Epithelial cell of esophagus (primary cell): ENCODE measurements around the gene RIGI.

Source experiments
- DNase-seq: peaks from one replicate; pipeline ENCODE4 v3.0.0; 2010; ENCODE audit warnings: low read depth
- H3K4me3 ChIP-seq: 2 replicates; pipeline ENCODE4 v1.5.1; 2011; ENCODE audit warnings: mild to moderate bottlenecking, low read length, control low read depth
- CTCF ChIP-seq: IDR thresholded peaks from 2 replicates; pipeline ENCODE4 v1.5.1; 2011; ENCODE audit warnings: low read depth, mild to moderate bottlenecking, low read length, control low read depth, inconsistent platforms; ENCODE audit not compliant: insufficient read depth; ENCODE audit errors: missing control alignments

Gene RIGI

DNA sequence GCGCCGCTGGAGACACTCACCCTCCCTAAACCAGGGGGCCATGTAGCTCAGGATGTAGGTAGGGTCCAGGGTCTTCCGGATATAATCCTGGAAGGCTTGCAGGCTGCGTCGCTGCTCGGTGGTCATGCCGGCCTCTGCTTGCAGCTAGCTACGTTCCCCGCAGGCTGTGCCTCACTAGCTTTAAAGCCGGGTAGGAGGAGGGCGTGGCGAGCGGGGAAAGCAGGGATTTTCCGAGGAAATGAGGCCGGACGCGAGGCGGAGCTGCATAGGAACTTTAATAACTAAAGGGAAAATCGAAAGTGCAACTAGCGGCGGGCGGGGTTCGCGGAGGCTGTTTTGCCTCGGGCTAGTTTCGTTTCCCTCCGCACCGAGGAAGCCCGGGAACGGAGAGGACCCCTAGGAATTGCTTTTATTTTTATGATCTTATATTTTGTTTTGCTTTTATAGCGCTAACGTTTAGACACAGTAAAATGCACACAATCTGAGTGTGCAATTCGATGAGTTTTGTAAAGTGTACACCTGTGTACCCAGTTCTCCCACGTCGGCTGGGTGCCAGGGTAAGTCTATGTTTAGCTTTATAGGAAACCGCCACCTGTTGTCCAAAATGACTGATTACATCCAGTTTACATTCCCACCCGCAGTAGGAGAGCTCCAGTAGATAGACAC, at the start of gene RIGI:
Gene RIGI, minus strand, starts transcription at position 156 of the 666 bp plus-strand sequence. Its CDS starts 30 bp downstream, at position 126.
- peak; percentile 67 for TF ChIP-seq CTCF
- DNase-seq: peak; percentile 95
- H3K4me3 ChIP-seq: peak within 1 kb of the TSS; percentile 52

DNA sequence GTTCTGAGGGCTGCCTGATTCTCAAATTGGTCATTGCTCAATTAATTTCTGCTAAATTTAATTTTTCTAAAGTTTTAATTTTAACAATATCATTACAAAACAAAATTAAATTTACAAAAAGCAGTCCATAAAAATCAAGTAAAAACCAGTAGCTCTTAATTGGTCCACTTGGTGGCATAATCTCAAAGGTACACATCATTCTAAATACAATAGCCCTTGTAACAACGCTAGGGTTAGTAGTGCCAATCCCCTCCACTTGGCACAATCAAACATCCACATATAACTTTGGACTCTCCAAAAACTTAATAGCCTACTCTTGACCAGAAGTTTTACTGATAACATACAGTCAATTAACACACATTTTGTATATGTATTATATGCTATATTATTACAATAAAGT, 48.9 kb upstream of the RIGI start:
- DNase-seq: no peak
- no peak overlapping the region for H3K4me3 ChIP-seq
- no peak for TF ChIP-seq CTCF

GRCh38 chr9:32573821-32574220, 47.8 kb upstream of the RIGI start:
- DNase-seq: no peak
- no peak for TF ChIP-seq CTCF
- no peak overlapping the region for H3K4me3 ChIP-seq

- TF ChIP-seq CTCF: no peak
- peak; percentile 96 for DNase-seq
- H3K4me3 ChIP-seq: peak within 1 kb of the TSS; percentile 90
Observed at GRCh38 chr9:32572900-32573523, 47.0 kb upstream of the RIGI start, which contains the start of gene NDUFB6. Gene NDUFB6, minus strand, starts transcription at chr9:32573159. Its CDS starts 99 bp downstream, at chr9:32573060.

DNA sequence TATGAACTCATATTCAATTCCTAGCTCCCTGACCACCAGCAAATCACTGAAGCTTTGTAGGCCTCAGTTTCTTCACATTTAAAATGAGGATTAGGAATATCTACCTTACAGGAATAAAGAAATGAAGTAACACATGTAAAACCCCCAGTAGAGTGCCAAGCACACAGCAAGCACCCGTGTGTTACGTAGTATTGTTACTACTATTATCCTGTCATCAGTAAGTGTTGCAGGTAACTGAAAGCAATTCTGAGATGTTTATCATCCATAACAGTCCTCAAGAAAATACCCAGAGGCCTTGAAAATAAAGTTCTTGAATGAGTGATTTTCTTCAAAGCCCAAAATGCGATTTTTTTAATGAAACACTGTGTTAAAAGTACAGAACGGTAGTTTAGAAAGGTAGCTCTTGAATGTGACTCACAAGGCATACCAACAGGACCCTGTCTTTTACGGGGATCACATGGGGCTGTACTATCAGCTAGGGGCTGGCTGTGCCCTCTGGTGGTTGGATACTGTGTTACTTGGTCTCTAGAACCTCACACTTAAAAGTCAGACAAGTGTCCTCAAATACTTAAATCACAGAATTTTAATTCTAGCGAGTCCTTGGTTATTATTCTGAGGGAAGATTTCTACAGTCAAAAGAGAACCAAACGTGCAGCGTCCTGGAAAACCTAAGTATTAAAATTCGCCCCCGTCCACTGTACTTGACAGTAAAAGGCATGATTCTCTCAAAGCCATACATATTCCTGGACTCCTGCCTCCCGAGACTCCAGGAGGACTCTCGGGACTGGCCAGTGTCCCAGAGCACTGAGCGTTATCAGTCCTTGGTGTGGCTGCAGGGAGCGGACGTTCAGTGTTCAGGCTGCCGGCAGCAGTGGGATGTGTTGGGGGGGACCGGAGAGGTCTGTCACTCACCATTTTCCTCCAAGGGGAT, 46.2 kb upstream of the RIGI start:
- TF ChIP-seq CTCF: peak; percentile 86
- DNase-seq: peak; percentile 91
- H3K4me3 ChIP-seq: peak overlapping the region; percentile 90

GRCh38 chr9:32570262-32570661, 44.3 kb upstream of the RIGI start:
- no peak overlapping the region for H3K4me3 ChIP-seq
- DNase-seq: no peak
- TF ChIP-seq CTCF: no peak
